ENCODE data around the gene GARRE1.

DNA sequence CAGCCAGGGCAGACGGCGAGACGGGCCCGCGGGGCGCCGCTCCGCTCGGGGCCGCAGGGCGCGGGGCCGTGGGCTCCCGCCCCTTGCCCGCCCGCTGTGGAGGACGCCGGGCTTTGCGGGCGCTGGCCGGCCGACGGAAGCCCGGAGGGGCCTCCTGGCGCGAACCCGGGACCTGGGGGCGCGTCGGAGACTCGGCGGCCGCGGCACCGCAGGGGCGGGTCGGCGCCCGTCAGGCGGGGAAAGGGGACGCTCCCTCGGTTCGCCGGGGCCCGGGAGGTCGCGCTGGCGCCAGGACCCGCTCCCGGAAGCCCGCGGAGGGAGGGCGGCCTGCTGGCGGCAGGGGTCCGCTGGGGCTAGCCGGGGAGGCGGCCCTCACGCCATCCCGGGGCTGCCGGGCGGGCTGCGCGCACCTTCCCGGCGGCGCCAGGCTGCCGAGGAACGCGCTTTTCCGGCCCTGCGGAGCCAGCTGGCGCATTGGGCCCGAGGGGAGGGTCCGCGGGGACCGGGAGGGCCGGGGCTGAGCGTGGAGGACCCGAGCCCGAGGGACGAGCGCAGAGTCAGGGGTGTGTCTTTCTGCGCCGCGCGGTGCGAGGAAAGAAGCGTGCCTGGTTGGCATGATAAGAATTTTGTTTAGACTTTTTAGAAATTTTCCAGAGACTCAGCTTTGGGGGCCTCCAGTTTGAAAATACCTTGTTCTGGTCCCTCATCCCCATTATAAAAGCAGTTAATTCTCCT, 511 bp downstream of the GARRE1 start:
- TF ChIP-seq EZH2 (IDR thresholded peaks at IDR 0.05; ENCODE audit: insufficient read depth, low read length), result no peak
- TF ChIP-seq, protein P1, sequence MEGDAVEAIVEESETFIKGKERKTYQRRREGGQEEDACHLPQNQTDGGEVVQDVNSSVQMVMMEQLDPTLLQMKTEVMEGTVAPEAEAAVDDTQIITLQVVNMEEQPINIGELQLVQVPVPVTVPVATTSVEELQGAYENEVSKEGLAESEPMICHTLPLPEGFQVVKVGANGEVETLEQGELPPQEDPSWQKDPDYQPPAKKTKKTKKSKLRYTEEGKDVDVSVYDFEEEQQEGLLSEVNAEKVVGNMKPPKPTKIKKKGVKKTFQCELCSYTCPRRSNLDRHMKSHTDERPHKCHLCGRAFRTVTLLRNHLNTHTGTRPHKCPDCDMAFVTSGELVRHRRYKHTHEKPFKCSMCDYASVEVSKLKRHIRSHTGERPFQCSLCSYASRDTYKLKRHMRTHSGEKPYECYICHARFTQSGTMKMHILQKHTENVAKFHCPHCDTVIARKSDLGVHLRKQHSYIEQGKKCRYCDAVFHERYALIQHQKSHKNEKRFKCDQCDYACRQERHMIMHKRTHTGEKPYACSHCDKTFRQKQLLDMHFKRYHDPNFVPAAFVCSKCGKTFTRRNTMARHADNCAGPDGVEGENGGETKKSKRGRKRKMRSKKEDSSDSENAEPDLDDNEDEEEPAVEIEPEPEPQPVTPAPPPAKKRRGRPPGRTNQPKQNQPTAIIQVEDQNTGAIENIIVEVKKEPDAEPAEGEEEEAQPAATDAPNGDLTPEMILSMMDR (IDR thresholded peaks at IDR 0.05; ENCODE audit: insufficient read depth, low read depth, low read length), result no peak
